ENCODE data around the gene MICALL2.
"Not testable (repeated sequence)": the region's sequence is repeated elsewhere in the genome, so short reads cannot be mapped to it uniquely, and the experiment has no call there.

Gene MICALL2

GRCh38 chr7:1447112-1447511, 12.2 kb downstream of the MICALL2 start:
- DNase-seq: no peak

GRCh38 chr7:1446620-1447032, 12.6 kb downstream of the MICALL2 start:
- no peak for DNase-seq

GRCh38 chr7:1446026-1446425, 13.2 kb downstream of the MICALL2 start:
- not testable (repeated sequence) for DNase-seq

- no peak for DNase-seq
Observed at GRCh38 chr7:1445341-1445740, 13.9 kb downstream of the MICALL2 start.

GRCh38 chr7:1444925-1445322, 14.3 kb downstream of the MICALL2 start:
- no peak for DNase-seq

- no peak for DNase-seq
Observed at GRCh38 chr7:1444214-1444924, 14.9 kb downstream of the MICALL2 start.

GRCh38 chr7:1443587-1444200, 15.6 kb downstream of the MICALL2 start:
- not testable (repeated sequence) for DNase-seq

GRCh38 chr7:1442355-1443124, 16.7 kb downstream of the MICALL2 start:
- DNase-seq: no peak

- no peak for DNase-seq
Observed at GRCh38 chr7:1441615-1442354, 17.5 kb downstream of the MICALL2 start.

- DNase-seq: no peak
Observed at GRCh38 chr7:1440620-1441019, 18.6 kb downstream of the MICALL2 start.

- no peak for DNase-seq
Observed at GRCh38 chr7:1439373-1440363, 19.6 kb downstream of the MICALL2 start.

- no peak for DNase-seq
Observed at GRCh38 chr7:1438821-1439220, 20.4 kb downstream of the MICALL2 start.

- no peak for DNase-seq
Observed at GRCh38 chr7:1438208-1438607, 21.1 kb downstream of the MICALL2 start.

GRCh38 chr7:1437155-1437880, 22.0 kb downstream of the MICALL2 start:
- no peak for DNase-seq

GRCh38 chr7:1436608-1437007, 22.7 kb downstream of the MICALL2 start:
- no peak for DNase-seq

- DNase-seq: no peak
Observed at GRCh38 chr7:1434891-1435670, 24.2 kb downstream of the MICALL2 start.

- DNase-seq: no peak
Observed at GRCh38 chr7:1434165-1434718, 25.0 kb downstream of the MICALL2 start.

- DNase-seq: no peak
Observed at GRCh38 chr7:1433128-1433920, 25.9 kb downstream of the MICALL2 start.

- DNase-seq: no peak
Observed at GRCh38 chr7:1432411-1433082, 26.7 kb downstream of the MICALL2 start.

Data from DMS 273 treated with DMSO at 0.1 percent for 48 hours (cell line).